Loucy (cell line): ENCODE results near the gene SLC16A9.

Experiments
- H2AFZ ChIP-seq: fragments of 200-600 bp; sonication (generic); 2 replicates; pipeline ENCODE4 v1.6.0; 2016; ENCODE audit warnings: antibody characterized with exemption, mild to moderate bottlenecking, low read length, moderate library complexity
- H3F3A ChIP-seq: fragments of 200-600 bp; 2 replicates; pipeline ENCODE4 v1.6.0; 2016; ENCODE audit warnings: antibody characterized with exemption, low read depth, mild to moderate bottlenecking
- H3K27me3 ChIP-seq: fragments of 200-600 bp; sonication (generic); 2 replicates; pipeline ENCODE4 v1.6.1; 2014; ENCODE audit warnings: low read length, mild to moderate bottlenecking; ENCODE audit not compliant: insufficient read depth, poor library complexity, severe bottlenecking
- H3K36me3 ChIP-seq: fragments of 200-600 bp; sonication (generic); 2 replicates; pipeline ENCODE4 v1.6.1; 2016; ENCODE audit warnings: low read length; ENCODE audit not compliant: insufficient read depth
- H3K4me1 ChIP-seq: fragments of 200-600 bp; sonication (generic); 2 replicates; pipeline ENCODE4 v1.5.1; 2014; ENCODE audit warnings: low read length, mild to moderate bottlenecking; ENCODE audit not compliant: insufficient read depth, poor library complexity, severe bottlenecking
- H3K4me2 ChIP-seq: fragments of 200-600 bp; sonication (generic); 2 replicates; pipeline ENCODE4 v1.6.0; 2014; ENCODE audit warnings: antibody characterized with exemption, low read length, low read depth, mild to moderate bottlenecking; ENCODE audit not compliant: poor library complexity, severe bottlenecking
- H3K4me3 ChIP-seq: fragments of 200-600 bp; sonication (generic); 2 replicates; pipeline ENCODE4 v1.5.1; 2014; ENCODE audit warnings: low read length, mild to moderate bottlenecking, mixed read lengths; ENCODE audit not compliant: poor library complexity, severe bottlenecking
- H3K79me2 ChIP-seq: fragments of 200-600 bp; sonication (generic); 2 replicates; pipeline ENCODE4 v1.6.1; 2014; ENCODE audit warnings: low read length; ENCODE audit not compliant: insufficient read depth
- H3K9ac ChIP-seq: fragments of 200-600 bp; sonication (generic); 2 replicates; pipeline ENCODE4 v1.6.0; 2014; ENCODE audit warnings: mild to moderate bottlenecking, low read depth, low read length, moderate library complexity; ENCODE audit not compliant: poor library complexity, severe bottlenecking
- H3K9me2 ChIP-seq: fragments of 200-600 bp; sonication (generic); replicated peaks from 2 replicates; pipeline ENCODE4 v1.6.1; 2016; ENCODE audit warnings: low read depth, low read length, mixed read lengths
- H3K9me3 ChIP-seq: fragments of 200-600 bp; sonication (generic); 2 replicates; pipeline ENCODE4 v1.6.1; 2014; ENCODE audit warnings: mild to moderate bottlenecking, antibody characterized with exemption, low read length, low read depth; ENCODE audit not compliant: insufficient read depth
- H4K20me1 ChIP-seq: fragments of 200-600 bp; sonication (generic); 2 replicates; pipeline ENCODE4 v1.6.0; 2014; ENCODE audit warnings: antibody characterized with exemption, low read length, mild to moderate bottlenecking; ENCODE audit not compliant: insufficient read depth, poor library complexity, severe bottlenecking
- EZH2phosphoT487 ChIP-seq: fragments of 200-600 bp; IDR thresholded peaks from 2 replicates; pipeline ENCODE4 v1.6.1; 2018; ENCODE audit warnings: antibody characterized with exemption, mild to moderate bottlenecking, moderate library complexity, borderline replicate concordance
- TF ChIP-seq, protein P1 (sequence below): fragments of 200-600 bp; sonication (generic); conservative IDR thresholded peaks from 2 replicates; pipeline ENCODE4 v1.5.1; 2014; ENCODE audit warnings: mild to moderate bottlenecking, antibody characterized with exemption, low read length

Gene SLC16A9

DNA sequence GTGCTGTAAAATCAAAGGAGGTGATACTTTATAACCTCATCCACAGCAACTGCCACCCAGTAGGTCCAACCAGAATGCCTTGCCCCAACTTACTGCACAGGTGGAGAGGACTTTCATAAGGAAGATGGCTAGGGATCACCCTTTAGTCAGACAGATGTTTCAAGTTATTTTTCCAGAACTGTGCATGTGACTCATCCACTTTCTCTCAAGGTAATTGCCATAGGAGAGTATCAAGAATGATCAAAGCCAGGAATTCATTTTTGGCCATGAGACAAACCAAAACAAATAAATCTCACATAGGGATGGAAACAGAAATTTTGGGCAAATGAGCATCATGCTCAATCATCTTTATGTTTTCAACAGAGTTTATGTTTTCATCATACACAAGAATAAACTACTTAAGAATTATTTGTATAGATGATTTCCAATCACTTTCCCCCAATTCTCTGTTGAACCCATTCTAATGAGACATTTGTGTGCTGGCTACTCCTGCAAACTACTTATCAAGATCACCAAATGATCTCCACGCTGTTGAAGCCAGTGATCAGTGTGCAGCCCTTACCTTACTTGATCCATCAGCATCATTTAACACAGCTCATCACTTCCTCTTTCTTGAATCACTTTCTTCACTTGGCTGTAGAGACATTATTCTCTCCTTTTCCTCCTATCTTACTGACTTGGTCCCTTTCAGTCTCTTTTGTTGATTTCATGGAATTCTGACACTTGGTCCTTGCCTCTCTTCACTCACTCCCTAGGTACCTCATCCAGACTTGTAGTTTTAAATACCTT lies 74.0 kb downstream of the SLC16A9 start:
- Histone ChIP-seq H3K36me3 (no peaks in the 10 kb centered on the region), H3K27me3 (no peaks in the 10 kb centered on the region), H3K9ac (no peak overlapping the region), H3K4me2 (no peak overlapping the region), H3F3A (no peaks in the 10 kb centered on the region), H3K4me3 (no peak overlapping the region), H2AFZ (no peak overlapping the region), H4K20me1 (no peaks in the 10 kb centered on the region), H3K79me2 (no peaks in the 10 kb centered on the region), H3K9me3 (no peaks in the 10 kb centered on the region), H3K4me1 (no peaks in the 10 kb centered on the region), H3K9me2 (no peaks in the 10 kb centered on the region)
- TF ChIP-seq, protein P1, sequence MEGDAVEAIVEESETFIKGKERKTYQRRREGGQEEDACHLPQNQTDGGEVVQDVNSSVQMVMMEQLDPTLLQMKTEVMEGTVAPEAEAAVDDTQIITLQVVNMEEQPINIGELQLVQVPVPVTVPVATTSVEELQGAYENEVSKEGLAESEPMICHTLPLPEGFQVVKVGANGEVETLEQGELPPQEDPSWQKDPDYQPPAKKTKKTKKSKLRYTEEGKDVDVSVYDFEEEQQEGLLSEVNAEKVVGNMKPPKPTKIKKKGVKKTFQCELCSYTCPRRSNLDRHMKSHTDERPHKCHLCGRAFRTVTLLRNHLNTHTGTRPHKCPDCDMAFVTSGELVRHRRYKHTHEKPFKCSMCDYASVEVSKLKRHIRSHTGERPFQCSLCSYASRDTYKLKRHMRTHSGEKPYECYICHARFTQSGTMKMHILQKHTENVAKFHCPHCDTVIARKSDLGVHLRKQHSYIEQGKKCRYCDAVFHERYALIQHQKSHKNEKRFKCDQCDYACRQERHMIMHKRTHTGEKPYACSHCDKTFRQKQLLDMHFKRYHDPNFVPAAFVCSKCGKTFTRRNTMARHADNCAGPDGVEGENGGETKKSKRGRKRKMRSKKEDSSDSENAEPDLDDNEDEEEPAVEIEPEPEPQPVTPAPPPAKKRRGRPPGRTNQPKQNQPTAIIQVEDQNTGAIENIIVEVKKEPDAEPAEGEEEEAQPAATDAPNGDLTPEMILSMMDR, result no peak
- TF ChIP-seq EZH2phosphoT487, result no peak

DNA sequence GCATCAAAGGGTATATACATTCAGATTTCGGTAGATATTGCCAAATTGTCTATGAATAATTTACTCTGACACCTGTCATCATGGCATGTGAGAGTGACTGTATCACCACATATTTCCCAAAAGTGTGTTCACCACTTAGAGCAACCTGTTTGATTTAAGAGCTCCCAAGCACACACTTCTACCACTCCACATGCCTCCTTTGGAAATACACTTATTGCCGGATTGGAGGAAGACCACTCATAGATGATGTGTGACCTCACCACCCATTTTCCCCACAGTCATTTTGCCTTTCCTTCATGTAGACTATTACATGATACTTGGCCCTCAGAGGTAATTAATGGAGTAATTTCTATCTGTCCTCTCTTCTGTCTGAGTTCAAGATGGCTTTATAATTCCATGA lies 75.5 kb downstream of the SLC16A9 start:
- Histone ChIP-seq H3K79me2 (no peaks in the 10 kb centered on the region), H3K9me2 (no peaks in the 10 kb centered on the region), H3K9me3 (no peaks in the 10 kb centered on the region), H2AFZ (no peak overlapping the region), H3F3A (no peaks in the 10 kb centered on the region), H3K4me3 (no peak overlapping the region), H3K36me3 (no peaks in the 10 kb centered on the region), H4K20me1 (no peaks in the 10 kb centered on the region), H3K27me3 (no peaks in the 10 kb centered on the region), H3K9ac (no peak overlapping the region), H3K4me2 (no peak overlapping the region), H3K4me1 (no peaks in the 10 kb centered on the region)
- TF ChIP-seq EZH2phosphoT487, result no peak
- TF ChIP-seq, protein P1, result no peak

DNA sequence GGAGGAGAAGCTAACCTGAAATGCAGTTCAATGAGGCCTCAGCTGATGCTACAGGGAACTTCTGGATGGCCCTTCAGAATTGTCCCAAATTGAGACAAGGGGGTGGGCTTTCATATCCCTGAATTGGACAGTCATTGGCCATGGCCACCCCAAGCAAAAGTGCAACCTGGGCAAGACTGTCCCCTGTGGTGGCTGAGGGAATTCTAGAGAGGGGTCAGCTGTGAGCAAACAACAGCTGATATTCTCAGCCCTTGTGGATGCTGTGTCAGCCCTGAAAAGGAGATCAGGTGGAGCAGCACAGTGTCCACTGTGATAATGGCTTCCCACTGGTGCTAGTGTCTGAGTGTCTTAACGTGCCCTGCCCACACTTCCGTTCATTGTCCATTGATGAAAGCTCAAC lies 76.6 kb downstream of the SLC16A9 start:
- H3F3A ChIP-seq, result no peaks in the 10 kb centered on the region

More for the DNA sequence above, 76.6 kb downstream of the SLC16A9 start:
- no peaks in the 10 kb centered on the region for H3K27me3 ChIP-seq
- no peak overlapping the region for H3K4me2 ChIP-seq
- H3K36me3 ChIP-seq, result no peaks in the 10 kb centered on the region
- no peak overlapping the region for H3K4me3 ChIP-seq
- H3K9me2 ChIP-seq, result no peaks in the 10 kb centered on the region
- H4K20me1 ChIP-seq, result no peaks in the 10 kb centered on the region
- no peaks in the 10 kb centered on the region for H3K4me1 ChIP-seq
- H3K9ac ChIP-seq, result no peak overlapping the region
- H3K79me2 ChIP-seq, result no peaks in the 10 kb centered on the region
- no peak for TF ChIP-seq EZH2phosphoT487
- TF ChIP-seq, protein P1, result peak; percentile 36; the same call in 1 of the 2 replicates
- H2AFZ ChIP-seq, result no peak overlapping the region
- H3K9me3 ChIP-seq, result no peaks in the 10 kb centered on the region
